T-helper 1 cell (primary cell): ENCODE measurements around the gene TMEM169.
"Not testable (repeated sequence)": the region's sequence is repeated elsewhere in the genome, so short reads cannot be mapped to it uniquely, and the experiment has no call there.

Experiments used
- DNase-seq, 5 donors: peaks; one replicate each; pipeline ENCODE4 v3.0.0-alpha.2; 2012 to 2020

Gene TMEM169

GRCh38 chr2:216071111-216071851 is 10.4 kb upstream of the TMEM169 start:
- no peak for DNase-seq

GRCh38 chr2:216072473-216072872 is 9.2 kb upstream of the TMEM169 start:
- DNase-seq = no peak

GRCh38 chr2:216073773-216074172 is 7.9 kb upstream of the TMEM169 start:
- DNase-seq = no peak

- no peak for DNase-seq
Measured at GRCh38 chr2:216074380-216074779, 7.3 kb upstream of the TMEM169 start.

GRCh38 chr2:216074794-216075193 is 6.9 kb upstream of the TMEM169 start:
- no peak for DNase-seq

- no peak for DNase-seq
Measured at GRCh38 chr2:216075510-216076485, 5.9 kb upstream of the TMEM169 start.

GRCh38 chr2:216078776-216079175 is 2.9 kb upstream of the TMEM169 start:
- DNase-seq = no peak

GRCh38 chr2:216080048-216080447 is 1.7 kb upstream of the TMEM169 start:
- not testable (repeated sequence) for DNase-seq

GRCh38 chr2:216081012-216081411 is 707 bp upstream of the TMEM169 start:
- DNase-seq = no peak

- DNase-seq = no peak
Measured at GRCh38 chr2:216082117-216082711, 495 bp downstream of the TMEM169 start.

- no peak for DNase-seq
Measured at GRCh38 chr2:216082805-216083204, 1.1 kb downstream of the TMEM169 start.

- DNase-seq = no peak
Measured at GRCh38 chr2:216083464-216084281, 2.0 kb downstream of the TMEM169 start.

- peak in 1 of 5 donors; percentile 69 for DNase-seq
Measured at GRCh38 chr2:216084547-216084946, 2.8 kb downstream of the TMEM169 start.

- no peak for DNase-seq
Measured at GRCh38 chr2:216086207-216086893, 4.6 kb downstream of the TMEM169 start.

GRCh38 chr2:216090369-216090786 is 8.7 kb downstream of the TMEM169 start:
- peak in 1 of 5 donors; percentile 15 for DNase-seq

- DNase-seq = no peak
Measured at GRCh38 chr2:216092646-216093045, 10.9 kb downstream of the TMEM169 start.

- DNase-seq = no peak
Measured at GRCh38 chr2:216094701-216095100, 13.0 kb downstream of the TMEM169 start.

GRCh38 chr2:216098421-216099334 is 17.0 kb downstream of the TMEM169 start:
- no peak for DNase-seq

GRCh38 chr2:216101109-216101508 is 19.4 kb downstream of the TMEM169 start:
- no peak for DNase-seq

GRCh38 chr2:216103213-216103612 is 21.5 kb downstream of the TMEM169 start:
- no peak for DNase-seq

- no peak for DNase-seq
Measured at GRCh38 chr2:216104691-216105090, 23.0 kb downstream of the TMEM169 start.
